GM21576 (cell line): ENCODE measurements around the gene BFSP1.
A peak's percentile ranks its signal among the peaks of the same experiment; 100 is the strongest.

Experiments used
- ATAC-seq: cut with Tn5 transposase; IDR thresholded peaks from one replicate; pipeline ENCODE4 v1.9.1; 2021; ENCODE audit warnings: mild to moderate bottlenecking, moderate library complexity; ENCODE audit not compliant: unreplicated experiment

Gene BFSP1

DNA sequence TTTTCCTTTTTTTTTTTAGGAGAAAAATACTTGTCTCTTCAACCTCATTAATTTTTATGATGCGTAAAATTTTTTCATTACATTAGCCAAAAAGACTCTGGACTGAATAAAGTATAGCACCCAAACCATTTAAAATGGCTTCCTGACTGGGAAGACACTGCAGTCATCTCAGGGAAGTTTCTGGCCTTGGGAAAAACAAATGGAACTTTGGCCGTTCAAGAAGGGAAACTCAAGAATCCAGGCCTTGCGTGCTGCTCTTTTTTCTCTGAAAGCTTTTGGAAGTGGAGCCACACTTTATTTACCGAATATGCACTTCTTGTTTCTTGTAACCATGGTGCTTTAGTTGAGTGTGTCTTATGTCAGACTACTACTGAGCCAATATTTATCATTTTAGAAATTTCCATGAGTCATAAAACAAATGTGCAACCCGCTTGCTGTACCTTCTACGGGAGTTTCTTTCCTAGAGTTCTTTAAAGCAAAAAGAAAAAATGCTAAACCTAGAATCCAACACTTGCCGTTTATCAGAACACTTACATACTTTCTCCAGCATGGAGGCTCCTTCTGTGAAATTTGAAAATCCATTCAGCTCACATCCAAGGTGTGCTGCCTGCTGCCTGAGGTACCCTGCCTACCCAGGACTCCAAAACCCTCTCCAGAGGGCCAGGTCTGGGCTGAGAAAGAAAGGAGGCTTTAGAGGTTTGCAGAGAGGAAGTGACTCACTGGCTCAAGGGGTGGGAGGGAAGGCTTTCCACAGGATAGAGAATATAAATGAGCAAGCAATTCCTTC lies 27.2 kb upstream of the BFSP1 start:
- ATAC-seq: no peak

DNA sequence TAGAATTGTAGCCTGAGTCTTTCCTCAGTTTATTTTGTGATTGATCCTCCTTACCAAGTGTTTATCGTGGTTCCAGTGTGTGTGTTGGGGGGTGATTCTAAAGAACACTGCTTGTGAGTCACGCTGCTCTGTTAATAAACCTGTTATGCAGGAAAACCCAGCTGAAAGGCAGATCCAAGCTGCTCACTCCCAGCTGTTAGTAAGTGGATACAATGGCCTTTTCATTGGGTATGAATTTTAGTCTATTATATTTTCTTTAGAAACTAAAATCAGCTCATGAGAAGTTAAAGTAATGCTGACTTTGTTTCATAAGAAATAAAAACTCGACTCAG lies 26.5 kb upstream of the BFSP1 start:
- no peak for ATAC-seq

DNA sequence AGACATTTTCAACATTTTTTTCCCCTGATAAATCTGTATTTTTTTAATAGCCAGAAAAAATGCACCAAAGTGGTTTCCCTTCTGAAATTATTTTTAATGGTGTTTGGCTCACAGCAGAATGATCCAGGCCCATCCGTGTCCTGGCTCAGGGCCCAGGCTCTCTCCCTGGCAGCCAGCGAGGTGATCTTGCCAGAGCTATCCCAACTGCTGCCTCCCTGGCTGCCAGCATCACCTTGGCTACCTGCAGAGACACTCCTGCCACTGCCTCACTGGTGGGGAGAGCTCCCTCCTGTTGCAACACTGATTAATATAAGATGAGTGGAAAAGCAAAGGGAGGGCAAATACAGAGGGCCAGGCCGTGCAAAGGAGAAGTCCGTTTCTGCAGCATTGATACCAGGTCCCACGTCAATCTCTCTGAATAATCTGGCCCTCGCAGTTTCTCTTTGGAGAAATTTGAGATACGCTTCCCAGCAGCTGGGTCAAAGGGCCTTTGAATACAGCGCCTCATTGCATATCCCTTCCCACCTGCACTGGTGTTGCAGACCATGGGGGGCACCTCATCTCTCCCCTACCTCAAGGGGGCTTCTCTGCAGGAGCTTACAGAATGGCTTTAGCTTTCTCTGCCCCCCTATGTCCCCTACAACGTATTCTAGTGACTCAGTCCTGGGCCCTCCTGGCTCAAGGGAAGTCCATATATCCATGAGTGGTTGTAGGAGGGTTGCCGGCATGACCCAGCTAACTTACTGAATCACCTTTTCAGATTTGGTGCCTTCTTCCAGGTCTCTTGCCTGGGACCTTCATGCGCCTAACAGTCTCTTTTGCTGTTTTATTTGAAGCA lies 25.9 kb upstream of the BFSP1 start:
- ATAC-seq: no peak

DNA sequence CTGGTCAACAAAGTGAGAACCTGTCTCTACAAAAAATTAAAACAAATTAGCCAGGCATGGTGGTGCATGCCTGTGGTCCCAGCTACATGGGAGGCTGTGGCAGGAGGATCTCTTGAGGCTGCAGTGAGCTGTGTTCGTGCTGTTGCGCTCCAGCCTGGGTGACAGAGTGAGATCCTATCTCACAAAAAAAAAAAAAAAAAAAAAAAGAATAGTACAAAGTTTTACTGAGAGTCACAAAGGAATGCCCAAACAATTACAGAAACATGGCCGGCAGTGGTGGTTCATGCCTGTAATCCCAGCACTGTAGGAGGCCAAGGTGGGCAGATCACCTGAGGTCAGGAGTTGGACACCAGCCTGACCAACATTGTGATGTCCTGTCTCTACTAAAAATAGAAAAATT lies 23.9 kb upstream of the BFSP1 start:
- no peak for ATAC-seq

DNA sequence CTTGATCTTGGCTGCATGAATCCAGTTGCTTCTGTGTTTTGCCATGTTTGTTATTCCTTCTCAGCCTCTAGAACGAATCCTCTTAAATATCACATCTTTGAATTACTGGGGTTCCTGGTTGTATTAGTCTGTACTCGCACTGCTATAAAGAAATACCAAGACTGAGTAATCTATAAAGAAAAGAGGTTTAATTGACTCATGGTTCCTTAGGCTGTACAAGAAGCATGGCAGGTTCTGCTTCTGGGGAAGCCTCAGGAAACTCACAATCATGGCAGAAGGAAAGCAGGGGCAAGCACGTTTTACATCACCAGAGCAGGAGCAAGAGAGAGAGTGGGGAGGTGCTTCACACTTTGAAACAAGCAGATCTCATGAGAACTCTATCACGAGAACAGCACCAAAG lies 18.0 kb upstream of the BFSP1 start:
- no peak for ATAC-seq

DNA sequence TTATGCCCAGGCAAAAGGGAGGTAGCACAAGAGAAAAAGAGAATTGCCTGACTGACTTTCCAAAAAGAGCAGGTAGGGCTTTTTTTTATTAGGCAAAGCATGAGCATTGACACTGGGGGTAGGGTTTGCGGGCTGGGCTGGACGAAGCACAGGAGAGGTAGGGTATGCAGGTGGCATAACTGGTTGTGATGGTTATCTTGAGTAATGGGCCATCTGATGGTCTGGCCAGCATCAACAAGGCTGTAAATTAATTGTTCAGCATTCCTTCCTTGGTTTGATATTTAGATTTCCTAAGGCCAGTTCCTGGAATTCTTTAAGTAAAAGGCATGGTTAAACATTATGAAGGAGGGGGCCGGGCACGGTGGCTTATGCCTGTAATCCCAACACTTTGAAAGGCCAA lies 13.9 kb upstream of the BFSP1 start:
- no peak for ATAC-seq

DNA sequence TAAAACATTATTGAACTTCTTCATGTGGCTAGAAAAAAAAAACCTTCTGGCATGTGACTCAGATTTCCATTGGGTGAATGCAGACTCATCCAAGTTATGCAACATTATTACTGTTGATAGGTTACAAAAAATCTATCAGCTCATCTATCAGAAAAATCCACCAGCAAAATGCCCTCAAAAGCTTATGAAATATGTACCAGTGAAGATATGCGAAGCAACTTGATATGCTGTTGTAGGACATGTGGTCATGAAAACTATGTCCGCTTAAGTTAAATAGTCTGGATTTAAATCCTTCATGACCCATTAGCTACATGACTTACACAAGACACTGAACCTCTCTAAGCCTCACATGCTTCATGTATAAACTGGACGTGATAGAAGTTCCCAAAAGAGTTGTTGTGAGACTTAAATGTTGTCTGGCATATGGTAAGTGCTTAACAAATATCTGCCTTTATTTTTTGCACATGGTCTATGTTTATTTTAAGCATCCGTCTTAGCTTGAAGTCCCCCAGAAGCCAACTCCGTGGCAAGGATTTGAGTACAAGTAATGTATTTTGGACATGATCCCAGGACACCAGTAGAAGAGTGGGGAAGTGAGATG lies 12.5 kb upstream of the BFSP1 start:
- no peak for ATAC-seq

DNA sequence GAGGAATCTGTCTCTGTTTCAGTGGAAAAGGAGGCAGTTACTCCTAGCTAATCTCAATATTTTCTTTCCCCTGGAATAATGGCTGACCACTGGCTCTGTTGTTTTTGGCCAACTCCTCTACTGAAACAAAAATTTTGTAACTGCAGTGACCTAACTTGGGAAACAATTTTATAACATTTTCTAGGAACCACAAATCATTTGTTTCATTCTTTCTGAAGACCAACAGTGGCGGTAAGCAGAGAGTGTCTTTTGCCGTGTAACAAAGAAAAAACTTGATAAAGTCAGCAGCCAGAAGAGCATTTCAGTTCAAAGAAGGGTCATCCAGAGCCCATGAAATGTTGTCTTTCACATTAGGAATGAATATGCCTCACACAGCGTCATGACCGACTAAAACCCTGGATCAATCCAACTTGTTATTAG lies 11.8 kb upstream of the BFSP1 start:
- ATAC-seq: no peak

DNA sequence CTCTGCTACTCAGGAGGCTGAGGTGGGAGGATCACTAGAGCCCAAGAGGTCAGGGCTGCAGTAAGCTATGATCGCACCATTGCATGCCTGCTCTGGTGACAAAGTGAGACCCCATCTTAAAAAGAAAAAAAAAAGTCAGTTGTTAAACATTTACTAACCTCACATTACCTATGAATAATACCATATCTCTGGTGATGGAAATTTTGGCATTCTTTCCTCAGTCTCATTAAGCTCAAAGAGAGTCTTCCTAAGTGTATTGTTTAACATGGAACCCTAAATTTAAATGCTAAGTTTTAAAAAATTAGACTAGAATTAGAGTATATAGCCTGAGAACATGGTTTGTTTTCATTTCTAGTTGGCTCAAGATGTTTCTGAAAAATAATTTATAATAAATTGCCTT lies 11.3 kb upstream of the BFSP1 start:
- no peak for ATAC-seq

DNA sequence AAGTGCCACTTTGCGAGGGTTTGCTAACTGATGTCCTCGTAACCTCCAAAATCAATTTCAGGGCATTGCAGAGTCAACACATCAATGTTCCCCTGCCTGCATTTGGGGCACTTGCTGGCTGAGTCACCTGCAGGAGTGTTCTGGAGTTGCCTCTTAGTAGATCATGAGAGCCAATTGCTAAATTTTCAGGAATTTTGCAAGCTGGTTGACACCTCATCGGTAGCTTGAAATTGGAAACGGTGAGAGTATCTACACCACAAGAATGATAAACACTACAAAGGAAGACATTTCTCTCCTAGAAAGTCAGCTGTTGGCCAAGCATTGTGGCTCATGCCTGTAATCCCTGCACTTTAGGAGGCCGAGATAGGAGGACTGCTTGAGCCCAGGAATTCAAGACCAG lies 10.8 kb upstream of the BFSP1 start:
- no peak for ATAC-seq

DNA sequence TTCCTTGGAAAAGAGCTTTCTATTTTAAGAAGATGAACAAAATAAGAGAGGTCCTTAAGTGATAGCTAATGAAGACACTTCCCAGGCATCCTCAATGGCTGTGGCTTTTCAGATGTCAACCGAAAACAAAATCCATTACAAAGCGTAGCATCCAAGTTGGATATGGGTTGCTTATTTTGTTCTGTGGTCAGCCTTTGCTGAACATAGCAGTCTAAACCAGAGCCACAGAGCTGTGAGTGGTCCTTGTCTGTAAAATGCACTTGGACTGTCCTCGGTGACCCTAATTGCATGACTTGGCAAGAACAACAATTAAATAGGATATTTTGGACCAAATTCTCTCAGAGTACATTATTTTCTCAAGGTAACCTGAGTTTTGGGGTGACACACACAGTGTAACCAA lies 10.4 kb upstream of the BFSP1 start:
- ATAC-seq: no peak

DNA sequence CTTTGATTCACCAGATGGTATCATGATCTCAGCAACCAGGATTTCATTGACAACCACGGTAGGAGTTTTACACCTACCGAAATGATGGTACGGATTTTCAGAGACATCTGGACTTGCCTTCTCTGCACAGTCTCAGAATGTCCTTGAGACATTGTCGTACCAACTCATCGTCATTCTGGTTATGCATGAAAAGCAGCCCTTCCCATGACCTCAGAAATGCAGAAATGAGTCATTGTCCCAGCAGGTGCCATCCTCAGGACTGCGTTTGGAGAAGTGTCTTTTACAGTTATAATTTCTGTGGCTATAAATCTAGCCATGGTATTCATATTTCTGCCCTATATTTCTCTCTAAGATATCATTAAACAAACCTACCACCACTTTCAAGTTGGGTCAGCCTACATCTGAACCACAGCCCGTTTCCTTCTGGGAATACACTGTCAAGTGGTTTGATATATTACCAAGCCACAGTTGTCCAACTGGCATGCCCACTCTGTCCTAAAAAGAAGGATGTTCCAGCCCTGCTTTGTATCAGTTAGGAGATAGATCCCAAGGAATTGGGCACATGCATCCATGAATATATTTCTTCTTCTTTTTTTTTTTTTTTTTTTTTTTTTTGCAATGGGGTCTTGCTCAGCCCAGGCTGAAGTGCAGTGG lies 7.5 kb upstream of the BFSP1 start:
- peak; percentile 76 for ATAC-seq

DNA sequence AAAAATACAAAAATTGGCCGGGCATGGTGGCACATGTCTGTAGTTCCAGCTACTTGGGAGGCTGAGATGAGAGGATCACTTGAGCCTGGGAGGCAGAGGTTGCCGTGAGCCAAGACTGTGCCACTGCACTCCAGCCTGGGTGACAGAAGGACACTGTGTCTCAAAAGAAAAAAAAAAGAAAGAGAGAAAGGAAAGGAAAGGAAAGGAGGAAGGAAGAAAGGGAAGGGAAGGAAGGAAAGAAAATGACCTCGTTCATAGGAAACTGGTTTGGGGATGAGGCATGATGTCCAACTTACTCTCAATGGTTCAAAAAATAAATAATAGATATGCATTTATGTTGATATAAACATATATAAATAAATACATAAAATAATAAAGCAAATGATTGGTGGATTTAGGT lies 6.8 kb upstream of the BFSP1 start:
- ATAC-seq: no peak

DNA sequence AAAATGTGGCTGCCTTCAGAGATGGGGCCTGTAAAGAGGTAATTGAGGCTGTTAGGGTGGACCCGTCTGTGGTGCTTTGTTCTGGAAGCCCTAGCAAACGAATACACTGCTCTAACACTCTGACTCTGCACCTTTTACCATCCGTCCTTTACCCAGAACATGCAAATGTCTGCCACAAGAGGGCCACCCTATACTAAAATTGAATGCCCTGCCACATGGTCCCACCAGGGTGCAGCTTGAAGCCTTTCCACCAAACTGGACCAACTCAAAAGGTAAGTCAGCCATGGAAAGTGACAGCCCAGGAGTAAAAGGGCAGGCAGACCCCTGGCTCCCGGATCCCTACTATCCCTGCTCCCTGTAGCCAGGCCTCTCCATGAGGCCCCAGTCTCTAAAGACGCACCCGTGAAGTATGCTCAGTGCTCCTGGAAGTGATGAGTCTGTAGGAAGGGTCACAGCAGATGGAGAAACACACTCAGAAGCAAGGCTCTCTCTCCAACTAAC lies 5.8 kb upstream of the BFSP1 start:
- ATAC-seq: peak; percentile 81

DNA sequence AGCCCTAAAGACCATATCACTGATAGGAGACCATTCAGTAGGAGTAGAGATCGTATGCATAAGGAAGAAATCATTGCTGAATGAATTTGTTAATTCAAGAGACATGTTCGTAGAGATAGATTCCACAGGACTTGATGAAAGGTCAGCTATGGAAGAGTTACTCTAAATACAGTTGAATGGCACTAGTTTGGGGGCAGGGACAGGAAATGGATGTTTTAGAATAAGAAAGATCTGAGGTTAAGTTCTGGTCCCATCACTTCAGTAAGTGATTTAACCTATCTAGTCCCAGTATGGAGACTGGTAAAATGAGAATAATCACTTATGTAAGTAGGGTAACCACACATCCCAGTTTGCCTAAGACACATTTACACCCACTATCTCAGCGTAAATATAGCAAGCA lies 2.9 kb upstream of the BFSP1 start:
- ATAC-seq: no peak

DNA sequence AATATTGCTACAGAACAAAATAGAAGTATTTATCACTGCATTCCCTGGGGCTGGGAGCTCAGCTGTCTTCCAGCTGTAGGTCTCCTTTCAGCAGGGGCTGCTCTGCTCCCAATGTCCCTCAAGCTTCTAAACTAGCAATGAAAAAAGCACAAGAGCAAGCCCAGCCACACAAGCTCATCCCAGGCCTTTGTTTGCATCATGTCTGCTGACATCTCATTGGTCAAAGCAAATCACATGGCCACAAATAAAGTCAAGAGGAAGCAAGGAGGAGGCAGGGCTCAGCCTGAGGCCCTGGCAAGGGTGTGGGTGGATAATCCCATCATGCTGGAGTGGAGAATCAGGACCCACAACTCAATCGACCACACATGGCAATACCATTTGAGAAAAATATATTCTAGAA lies 2.2 kb upstream of the BFSP1 start:
- ATAC-seq: no peak

DNA sequence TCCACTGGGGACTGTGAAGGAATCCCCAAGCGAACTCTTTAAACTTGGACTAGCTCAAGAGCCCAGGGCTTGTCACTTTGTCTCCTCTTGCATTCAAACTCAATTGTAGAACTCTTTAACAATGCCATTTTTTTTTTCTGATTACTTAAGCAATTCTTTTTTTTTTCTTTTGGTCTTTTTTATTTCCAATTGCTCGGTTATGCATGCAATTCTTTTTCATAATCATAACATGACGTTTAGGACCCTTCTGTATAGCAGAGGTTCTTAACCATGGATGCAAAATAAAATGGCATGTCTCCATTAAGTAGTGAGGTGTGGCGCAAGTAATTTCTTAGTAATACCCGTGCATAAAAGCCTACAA lies 466 bp upstream of the BFSP1 start:
- ATAC-seq: no peak

DNA sequence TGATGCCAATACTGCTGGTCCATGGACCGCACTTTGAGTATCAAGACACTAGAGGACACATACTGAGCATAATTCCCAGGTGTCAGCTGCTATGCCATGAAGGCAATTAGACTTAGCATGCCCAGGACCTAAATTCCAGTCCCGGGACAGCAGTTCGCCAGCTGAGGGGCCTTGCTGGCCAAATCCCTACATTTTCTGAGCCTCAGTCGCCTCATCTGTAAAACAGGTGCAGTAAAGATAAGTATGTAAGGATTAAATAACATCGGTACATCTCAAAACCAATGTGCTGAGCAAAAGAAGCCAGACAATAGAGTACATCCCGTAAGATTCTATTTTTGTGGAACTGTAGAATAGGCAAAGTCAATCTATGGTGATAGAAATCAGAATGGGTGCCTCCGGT lies 1.0 kb downstream of the BFSP1 start:
- ATAC-seq: no peak

DNA sequence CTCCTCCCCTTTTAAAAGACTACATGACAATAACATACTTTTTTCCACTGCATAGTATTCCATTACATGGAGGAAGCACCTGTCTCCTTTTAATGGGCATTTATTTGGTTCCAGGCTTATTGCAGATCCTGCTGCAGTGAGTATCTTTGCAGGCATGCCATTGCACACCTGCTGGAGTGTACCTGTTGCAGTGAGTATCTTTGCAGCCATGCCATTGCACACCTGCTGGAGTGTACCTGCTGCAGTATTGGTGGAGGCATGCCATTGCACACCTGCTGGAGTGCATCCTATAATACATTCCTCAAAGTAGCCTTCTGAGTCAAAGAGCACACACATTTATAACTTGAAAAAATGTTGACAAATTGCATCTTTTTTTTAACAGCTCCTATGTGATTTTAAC lies 1.6 kb downstream of the BFSP1 start:
- ATAC-seq: no peak

DNA sequence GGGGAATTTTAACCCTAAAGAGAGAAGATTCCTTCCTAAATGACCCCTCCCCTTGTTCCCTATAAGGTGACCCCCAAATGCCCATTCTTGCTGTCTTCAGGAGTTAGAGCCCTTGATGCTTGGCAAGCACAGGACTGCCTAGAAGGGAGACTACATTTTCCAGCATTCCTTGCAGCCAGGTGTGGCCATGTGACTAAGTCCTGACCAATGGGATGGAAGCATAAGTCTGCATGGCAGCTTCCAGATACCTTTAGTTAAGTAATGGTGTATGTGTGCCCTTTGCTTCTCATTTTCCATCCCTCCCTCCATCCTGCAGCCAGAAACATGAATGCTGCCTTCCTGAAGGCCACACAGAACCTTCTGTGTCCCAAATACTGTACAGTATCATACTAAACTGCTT lies 5.5 kb downstream of the BFSP1 start:
- no peak for ATAC-seq

DNA sequence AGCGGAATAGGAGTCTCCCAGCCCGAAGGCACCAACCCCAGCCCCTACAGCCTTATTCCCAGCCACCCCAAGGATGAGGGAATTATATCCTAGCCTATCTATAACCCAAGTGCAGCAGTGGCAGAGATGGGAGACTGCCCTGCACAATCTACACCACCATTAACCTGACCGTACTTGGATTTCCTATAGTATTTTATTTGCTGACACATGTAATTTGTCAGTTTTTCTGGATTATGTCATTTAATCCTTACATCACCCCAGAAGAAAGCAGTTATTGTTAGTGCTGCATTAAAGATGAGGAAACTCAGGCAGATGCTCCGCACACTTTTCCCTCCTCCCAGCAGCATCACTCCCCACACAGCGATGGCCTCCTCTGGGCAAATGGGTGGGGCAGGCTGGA lies 6.0 kb downstream of the BFSP1 start:
- ATAC-seq: no peak

DNA sequence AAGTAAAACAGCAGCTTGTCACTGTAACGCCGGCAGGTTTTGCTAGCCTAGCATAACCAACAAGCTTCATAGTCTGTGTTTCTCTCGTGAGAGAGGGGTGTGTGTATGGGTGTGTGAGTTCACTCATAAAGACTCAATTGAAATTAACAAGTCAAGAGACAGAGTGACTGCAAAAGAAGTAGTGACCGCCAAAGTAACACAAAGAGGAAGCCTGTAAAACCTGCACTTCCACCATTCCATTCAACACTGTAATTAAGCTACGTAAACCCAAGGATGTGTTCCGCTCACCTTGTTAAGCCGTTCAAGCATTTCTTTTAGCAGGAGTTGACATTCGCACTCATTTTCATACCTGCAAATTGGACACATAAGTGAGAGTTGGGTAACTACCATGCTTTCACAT lies 6.6 kb downstream of the BFSP1 start:
- no peak for ATAC-seq
